GM19438 (cell line): ENCODE measurements around the gene DCAKD.

ENCODE experiments used
- ATAC-seq: cut with Tn5 transposase; IDR thresholded peaks from one replicate; pipeline ENCODE4 v1.9.1; 2021; ENCODE audit warnings: low read depth; ENCODE audit not compliant: unreplicated experiment

DCAKD gene

GRCh38 chr17:44977814-44978550 lies 73.5 kb downstream of the DCAKD start:
- ATAC-seq = no peak

- no peak for ATAC-seq
Observed at GRCh38 chr17:44977065-44977464, 74.4 kb downstream of the DCAKD start.

GRCh38 chr17:44976206-44976605 lies 75.2 kb downstream of the DCAKD start:
- ATAC-seq = no peak
